HG03159 (cell line): Measurements from ENCODE around the gene KDM6B.

Source experiments
- ATAC-seq: cut with Tn5 transposase; IDR thresholded peaks from one replicate; pipeline ENCODE4 v1.9.1; 2021; ENCODE audit warnings: mild to moderate bottlenecking, moderate library complexity; ENCODE audit not compliant: unreplicated experiment

The KDM6B gene

DNA sequence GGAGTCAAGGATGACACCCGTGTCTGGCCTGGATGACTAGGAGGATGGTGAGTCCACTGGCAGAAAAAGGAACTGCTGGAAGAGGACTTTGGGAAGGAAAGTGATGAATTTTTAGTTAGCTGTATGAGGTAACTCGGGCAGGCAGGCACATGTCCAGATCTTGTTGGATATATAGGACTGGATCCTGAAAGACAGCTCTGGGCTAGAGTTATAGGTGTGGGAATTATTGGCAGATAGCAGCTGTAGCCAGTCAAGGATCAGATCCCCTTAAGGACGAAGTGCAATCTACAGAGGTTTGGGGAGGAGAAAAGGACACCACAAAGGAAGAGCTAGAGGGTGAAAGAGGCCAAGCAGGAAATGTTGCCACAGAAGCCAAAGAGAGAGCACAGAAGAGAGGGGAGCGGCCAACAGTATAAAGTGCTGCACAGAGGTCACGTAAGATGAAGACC, 33.9 kb downstream of the KDM6B start:
- no peak for ATAC-seq

DNA sequence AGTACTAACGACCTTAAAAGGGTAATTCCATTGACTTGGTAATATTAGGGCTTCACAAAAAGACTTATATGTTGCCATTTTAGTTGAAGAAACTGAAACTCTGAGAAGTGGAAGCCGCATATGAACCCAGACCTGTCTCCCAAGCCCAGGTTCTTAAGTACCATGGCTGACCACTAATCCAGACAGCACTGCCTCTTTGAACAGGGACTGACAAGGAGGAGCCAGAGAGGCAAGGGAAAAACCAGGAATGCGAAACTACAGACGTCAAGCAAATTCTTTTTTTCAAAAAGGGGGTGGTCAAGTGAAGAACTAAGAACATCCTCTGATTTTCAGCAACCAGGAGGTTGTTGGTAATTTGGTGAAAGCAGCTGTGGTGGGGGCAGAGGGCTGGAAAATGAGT, 39.0 kb downstream of the KDM6B start:
- ATAC-seq: no peak

DNA sequence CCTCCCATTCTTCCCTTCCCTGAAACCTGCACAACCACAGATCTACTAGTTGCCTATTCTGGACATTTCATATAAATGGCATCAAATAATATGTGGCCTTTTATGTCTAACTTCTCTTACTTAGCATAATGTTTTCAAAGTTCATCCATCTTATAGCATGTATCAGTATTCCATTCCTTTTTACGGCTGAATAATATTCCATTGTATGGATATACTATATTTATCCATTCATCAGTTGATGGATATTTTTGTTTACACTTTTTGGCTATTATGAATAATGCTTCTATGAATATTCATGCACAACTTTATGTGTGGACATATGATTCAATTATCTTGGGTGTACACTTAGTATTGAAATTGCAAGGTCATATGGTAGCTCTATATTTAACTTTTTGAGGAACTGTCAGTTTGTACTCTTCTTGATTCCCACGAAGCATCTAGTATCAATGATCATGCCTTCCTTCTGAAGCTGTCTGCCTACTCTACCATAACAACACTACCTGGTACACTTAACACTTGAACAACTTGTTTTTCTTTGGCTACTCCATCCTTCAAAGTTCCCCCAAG, 41.9 kb downstream of the KDM6B start:
- no peak for ATAC-seq

DNA sequence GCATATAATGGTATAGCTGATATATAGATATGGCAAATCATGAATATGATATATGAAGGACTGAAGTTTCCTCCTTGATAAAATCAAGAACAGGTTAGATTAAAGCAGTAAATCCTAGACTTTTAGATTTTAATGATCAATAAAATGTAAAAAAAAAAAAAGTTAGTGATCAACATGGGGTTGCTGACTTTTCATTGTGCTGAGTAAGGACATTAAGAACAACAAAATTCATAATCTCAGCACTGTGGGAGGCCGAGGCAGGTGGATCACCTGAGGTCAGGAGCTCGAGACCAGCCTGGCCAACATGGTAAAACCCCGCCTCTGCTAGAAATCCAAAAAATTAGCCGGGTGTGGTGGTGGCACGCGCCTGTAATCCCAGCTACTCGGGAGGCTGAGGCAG, 44.2 kb downstream of the KDM6B start:
- no peak for ATAC-seq

DNA sequence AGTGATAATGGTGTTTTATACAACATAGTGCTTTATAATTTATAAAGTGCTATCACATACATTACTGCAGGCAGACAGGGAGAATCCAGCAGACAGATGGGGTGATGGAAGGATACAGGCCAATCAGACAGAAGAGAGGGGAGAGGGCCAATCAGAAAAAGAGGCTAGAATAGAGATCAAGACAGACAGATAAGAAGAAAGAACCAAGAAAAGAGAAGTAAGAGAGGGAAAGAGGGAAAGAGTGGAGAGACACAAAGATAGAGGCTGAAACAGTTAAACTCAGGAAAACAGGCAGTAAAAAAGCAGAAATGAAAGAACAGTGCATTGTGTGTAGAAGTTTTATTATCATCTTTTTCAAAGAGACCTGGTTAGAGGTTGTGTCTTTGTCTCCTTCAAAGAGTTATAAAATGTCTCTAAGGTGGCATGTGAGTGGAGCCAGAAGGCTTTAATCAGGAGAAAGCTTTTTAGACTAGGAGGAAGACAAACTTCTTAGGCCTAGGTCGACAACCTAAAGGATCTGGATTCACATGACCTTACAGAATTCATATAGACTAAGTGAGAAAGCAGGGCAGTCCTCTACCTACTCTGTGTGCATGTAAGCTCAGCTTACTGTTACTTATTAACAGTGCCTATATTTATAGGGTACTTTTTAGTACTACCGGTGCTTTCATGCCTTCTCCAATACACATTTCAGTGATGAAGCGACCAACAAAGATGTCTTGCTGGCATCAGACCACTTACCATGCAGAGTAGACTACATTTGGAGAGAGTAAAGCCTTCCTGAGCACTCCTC, 46.3 kb downstream of the KDM6B start:
- no peak for ATAC-seq

DNA sequence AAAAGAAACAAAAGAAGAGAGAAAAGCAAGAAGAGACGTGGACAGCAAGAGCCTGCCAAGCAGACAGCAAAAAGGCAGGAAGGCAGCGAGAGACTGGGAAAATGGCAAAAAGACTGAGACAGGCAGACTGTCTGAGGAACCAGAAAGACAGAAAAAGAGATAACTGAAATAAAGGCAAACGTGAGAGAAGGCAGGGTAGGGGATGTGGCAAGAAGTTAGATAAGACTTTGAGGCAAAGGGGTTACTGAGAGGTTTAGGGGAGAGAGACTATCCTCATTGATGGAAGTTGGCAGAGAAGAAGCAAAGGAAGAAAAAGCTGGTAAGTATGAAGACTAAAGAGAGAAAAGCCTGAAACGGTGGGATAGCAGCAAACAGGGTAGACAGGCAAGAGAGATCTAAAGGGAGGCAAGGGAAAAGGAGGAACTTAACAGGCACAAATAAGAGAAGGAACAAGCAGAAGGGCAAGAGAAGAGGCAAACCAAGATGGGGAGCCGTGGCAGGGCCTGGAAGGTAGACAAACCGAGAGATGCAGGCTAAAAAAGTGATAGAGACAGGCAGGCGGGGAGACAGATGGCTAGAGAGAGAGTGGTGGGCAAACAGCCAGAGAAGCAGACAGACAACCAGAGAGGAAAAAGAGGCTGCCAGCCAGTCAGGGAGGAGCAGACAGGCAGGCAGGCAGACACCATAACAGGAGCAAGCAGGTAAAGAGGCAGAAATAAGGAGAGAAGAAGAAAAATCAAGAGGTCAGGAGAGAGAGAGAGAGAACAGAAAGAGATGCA, 47.4 kb downstream of the KDM6B start:
- ATAC-seq: no peak

DNA sequence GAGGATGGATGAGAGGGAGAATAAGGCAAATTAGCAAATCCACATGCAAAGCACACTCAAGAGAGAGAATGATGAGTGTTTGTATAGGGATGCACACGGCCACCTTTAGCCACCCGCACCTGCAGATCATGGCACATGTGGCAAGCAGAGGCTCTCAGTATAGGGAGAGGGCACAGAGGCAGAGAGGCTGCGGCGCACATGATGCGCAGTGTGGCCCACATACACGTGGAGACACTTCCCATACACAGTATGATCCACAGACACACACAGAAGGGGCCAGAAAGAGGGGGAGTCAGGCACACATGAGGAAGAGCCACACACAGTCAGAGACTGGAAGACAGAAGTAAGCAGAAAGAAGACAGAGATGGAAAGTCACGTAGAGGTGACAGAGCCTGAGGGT, 48.1 kb downstream of the KDM6B start:
- no peak for ATAC-seq

DNA sequence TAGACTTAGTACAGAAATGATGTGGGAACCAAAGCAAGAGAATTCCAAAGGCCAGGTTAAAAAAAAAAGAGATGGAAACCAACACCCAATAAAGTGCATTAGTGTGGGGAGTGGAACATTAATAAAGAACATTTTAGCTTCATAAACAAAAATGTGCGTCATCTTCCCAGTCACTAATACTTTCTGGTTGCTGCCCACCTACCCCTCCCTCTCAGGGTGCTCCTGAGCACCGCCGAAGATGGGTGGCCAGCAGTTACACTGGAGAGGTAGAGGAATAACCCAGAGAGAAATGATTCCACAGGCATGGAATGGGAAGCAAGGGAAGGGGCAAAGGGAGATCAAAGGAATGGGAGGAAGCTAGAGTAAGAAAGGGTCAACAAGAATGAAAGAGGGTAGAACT, 48.6 kb downstream of the KDM6B start:
- no peak for ATAC-seq
